Thyroid gland (tissue), 4 donors: ENCODE data around the gene PCBD1.

Experiments
- POLR2A ChIP-seq, 2 donors: fragments of 450-650 bp; IDR thresholded peaks; one replicate each; pipeline ENCODE4 v1.6.1; 2017; ENCODE audit warnings: antibody characterized with exemption in 2 of 2, mild to moderate bottlenecking in 2 of 2, moderate library complexity in 1 of 2
- TF ChIP-seq, protein P1 (sequence below), 6 experiments: fragments of 200-600 bp in 3 of 6; fragments of 450-650 bp in 3 of 6; sonication (generic) in 3 of 6; IDR thresholded peaks; one replicate each; pipeline ENCODE4 v1.5.1; 2016 to 2019; ENCODE audit warnings: antibody characterized with exemption in 6 of 6, mild to moderate bottlenecking in 2 of 6, inconsistent platforms in 1 of 6, moderate library complexity in 1 of 6

DNA sequence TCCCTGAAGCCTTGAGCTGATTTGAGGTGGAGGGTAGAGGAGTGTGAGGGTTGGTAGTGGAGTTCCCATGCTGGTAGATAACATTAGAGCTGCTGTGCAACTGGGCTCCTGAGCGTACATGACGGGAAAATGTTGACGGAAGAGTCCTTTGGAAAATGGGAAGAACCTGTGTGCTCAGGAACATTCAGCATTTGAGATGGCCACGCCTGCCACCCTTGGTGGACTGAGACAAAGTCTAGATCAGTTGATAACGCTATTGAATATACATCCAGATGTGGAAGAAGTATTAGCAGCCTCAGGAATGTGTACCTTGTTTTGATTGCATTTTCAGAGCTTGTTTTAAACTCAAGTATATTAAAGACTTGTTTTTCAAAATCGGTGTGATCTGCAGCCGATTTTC, 16.1 kb downstream of the PCBD1 start:
- TF ChIP-seq POLR2A (IDR thresholded peaks at IDR 0.05): no peak
- TF ChIP-seq, protein P1, sequence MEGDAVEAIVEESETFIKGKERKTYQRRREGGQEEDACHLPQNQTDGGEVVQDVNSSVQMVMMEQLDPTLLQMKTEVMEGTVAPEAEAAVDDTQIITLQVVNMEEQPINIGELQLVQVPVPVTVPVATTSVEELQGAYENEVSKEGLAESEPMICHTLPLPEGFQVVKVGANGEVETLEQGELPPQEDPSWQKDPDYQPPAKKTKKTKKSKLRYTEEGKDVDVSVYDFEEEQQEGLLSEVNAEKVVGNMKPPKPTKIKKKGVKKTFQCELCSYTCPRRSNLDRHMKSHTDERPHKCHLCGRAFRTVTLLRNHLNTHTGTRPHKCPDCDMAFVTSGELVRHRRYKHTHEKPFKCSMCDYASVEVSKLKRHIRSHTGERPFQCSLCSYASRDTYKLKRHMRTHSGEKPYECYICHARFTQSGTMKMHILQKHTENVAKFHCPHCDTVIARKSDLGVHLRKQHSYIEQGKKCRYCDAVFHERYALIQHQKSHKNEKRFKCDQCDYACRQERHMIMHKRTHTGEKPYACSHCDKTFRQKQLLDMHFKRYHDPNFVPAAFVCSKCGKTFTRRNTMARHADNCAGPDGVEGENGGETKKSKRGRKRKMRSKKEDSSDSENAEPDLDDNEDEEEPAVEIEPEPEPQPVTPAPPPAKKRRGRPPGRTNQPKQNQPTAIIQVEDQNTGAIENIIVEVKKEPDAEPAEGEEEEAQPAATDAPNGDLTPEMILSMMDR (IDR thresholded peaks at IDR 0.05): no peak
